ENCODE measurements around the gene CBR4. TPM values are rescaled to one million over a fixed set of nuclear protein-coding genes. Genes with fewer than 3 reads are reported as not detected.
A peak's percentile ranks its signal among the peaks of the same experiment; 100 is the strongest.

Gene CBR4
- total and polyA plus RNA-seq, 8 donors, result 17.6 to 34.9 (median 31.5) TPM

DNA sequence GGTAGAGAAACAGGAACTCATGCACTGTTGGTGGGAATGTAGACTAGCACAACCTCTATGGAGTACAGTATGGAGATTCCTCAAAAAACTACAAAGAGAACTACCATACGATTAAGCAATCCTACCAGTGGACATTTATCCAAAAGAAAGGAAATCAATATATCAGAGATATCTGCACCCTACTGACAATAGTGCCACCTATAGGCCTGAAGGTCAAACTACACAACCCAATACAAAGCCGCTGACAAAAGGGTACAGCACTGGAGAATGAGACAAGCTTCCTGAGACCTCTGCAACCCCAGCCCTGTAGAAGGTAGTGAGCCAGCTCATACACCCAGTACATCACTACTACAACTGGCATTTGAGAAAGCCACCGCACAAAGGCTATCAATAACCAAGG, 67.1 kb downstream of the CBR4 start:
- no peak for DNase-seq
- intact Hi-C loops (cut with DNase I), result no loop called here
- no peak for ATAC-seq

More for the DNA sequence above, 67.1 kb downstream of the CBR4 start:
- H3K4me3 ChIP-seq, result no peak overlapping the region
- TF ChIP-seq CTCF (IDR thresholded peaks at IDR 0.05), result peak in 1 of 2 donors; percentile 32
- peaks cover 0 to 20% of the 10 kb centered on the region in 2 donors for H3K9me3 ChIP-seq
- H3K36me3 ChIP-seq, result no peaks in the 10 kb centered on the region
- H3K27me3 ChIP-seq, result no peaks in the 10 kb centered on the region
- no peak overlapping the region for H3K27ac ChIP-seq
- H3K4me1 ChIP-seq, result no peaks in the 10 kb centered on the region
